ENCODE data around the gene ELOF1.

- TF ChIP-seq POLR2A (IDR thresholded peaks at IDR 0.05) (no peak), CTCF (IDR thresholded peaks at IDR 0.05) (no peak)
These were observed 35.1 kb upstream of the ELOF1 start for GRCh38 chr19:11594084-11594483.

Measured in Peyer's patch (tissue), 4 donors.